ENCODE results near the gene HSPA4.

DNA sequence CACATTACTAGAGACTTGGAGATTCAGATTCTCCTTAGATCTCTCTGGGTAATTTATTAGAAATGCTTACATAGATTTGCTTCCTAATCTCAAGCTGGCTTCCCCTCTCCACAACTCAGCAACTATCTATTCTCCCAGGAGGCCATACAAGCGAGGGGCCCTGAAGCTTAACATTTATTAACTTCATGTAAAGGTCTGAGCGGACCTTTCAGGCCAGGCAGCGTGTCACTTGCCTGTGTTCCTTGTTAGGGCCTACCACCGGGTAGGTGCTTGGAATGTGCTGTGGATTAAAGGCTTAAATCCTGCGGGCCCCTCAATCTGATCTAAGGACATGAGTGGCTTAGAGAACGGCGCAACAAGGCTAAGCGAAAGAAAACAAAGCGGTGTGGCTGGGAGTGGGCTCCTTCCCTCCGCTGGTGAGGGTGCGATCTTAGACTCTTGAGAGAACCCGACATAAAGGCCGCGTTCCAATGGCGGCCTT, 712 bp upstream of the HSPA4 start:
- TF ChIP-seq, protein P1, sequence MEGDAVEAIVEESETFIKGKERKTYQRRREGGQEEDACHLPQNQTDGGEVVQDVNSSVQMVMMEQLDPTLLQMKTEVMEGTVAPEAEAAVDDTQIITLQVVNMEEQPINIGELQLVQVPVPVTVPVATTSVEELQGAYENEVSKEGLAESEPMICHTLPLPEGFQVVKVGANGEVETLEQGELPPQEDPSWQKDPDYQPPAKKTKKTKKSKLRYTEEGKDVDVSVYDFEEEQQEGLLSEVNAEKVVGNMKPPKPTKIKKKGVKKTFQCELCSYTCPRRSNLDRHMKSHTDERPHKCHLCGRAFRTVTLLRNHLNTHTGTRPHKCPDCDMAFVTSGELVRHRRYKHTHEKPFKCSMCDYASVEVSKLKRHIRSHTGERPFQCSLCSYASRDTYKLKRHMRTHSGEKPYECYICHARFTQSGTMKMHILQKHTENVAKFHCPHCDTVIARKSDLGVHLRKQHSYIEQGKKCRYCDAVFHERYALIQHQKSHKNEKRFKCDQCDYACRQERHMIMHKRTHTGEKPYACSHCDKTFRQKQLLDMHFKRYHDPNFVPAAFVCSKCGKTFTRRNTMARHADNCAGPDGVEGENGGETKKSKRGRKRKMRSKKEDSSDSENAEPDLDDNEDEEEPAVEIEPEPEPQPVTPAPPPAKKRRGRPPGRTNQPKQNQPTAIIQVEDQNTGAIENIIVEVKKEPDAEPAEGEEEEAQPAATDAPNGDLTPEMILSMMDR (conservative IDR thresholded peaks at IDR 0.05; ENCODE audit: low read depth, low read length) = no peak
- TF ChIP-seq EZH2phosphoT487 (IDR thresholded peaks at IDR 0.05; ENCODE audit: borderline replicate concordance, low read length) (no peak), EZH2 (IDR thresholded peaks at IDR 0.05; ENCODE audit: low read length, unreplicated experiment) (no peak)
